K562 (cell line): ENCODE results near the gene NLRP12. TPM values are rescaled to one million over a fixed set of nuclear protein-coding genes. Genes with fewer than 3 reads are reported as not detected.
A peak's percentile ranks its signal among the peaks of the same experiment; 100 is the strongest.

ENCODE experiments used
- BHLHE40 ChIP-seq: IDR thresholded peaks from 2 replicates; pipeline ENCODE4 v1.6.1; 2011; ENCODE audit warnings: low read length, improper control_type of control experiment
- C11orf30 ChIP-seq: fragments of 450-650 bp; IDR thresholded peaks from 2 replicates; pipeline ENCODE4 v1.6.1; 2016; ENCODE audit warnings: low read depth, mild to moderate bottlenecking
- ETS2 ChIP-seq: IDR thresholded peaks from 2 replicates; pipeline ENCODE4 v1.6.1; 2016; ENCODE audit warnings: borderline replicate concordance, missing genetic modification characterization, mild to moderate bottlenecking, moderate library complexity, missing compliant biosample characterization; ENCODE audit not compliant: poor library complexity, severe bottlenecking
- NFIX ChIP-seq: fragments of 250-450 bp; sonication (Bioruptor Pico); IDR thresholded peaks from 2 replicates; pipeline ENCODE4 v1.4.0; 2020; ENCODE audit warnings: low read depth, mild to moderate bottlenecking, moderate library complexity
- PYGO2 ChIP-seq: fragments of 450-650 bp; IDR thresholded peaks from 2 replicates; pipeline ENCODE4 v1.6.1; 2016; ENCODE audit warnings: mild to moderate bottlenecking, missing genetic modification characterization, moderate library complexity, missing compliant biosample characterization
- RCOR1 ChIP-seq, 2 experiments: IDR thresholded peaks; 2 replicates each; pipeline ENCODE4 v1.6.1; 2012; ENCODE audit warnings: low read depth in 2 of 2, low read length in 2 of 2, borderline replicate concordance in 1 of 2, improper control_type of control experiment in 1 of 2
- SRSF3 ChIP-seq: fragments of 200-400 bp; formaldehyde crosslinking; IDR thresholded peaks from 2 replicates; pipeline ENCODE4 v1.6.1; 2016; ENCODE audit warnings: mild to moderate bottlenecking, low read length, moderate library complexity; ENCODE audit not compliant: insufficient read depth
- TCF7 ChIP-seq: sonication (generic); IDR thresholded peaks from 2 replicates; pipeline ENCODE4 v1.6.1; 2016; ENCODE audit warnings: antibody characterized with exemption, borderline replicate concordance
- ZC3H8 ChIP-seq: fragments of 450-650 bp; IDR thresholded peaks from 2 replicates; pipeline ENCODE4 v1.6.1; 2017
- ZNF121 ChIP-seq: sonication (generic); formaldehyde crosslinking; conservative IDR thresholded peaks from 2 replicates; pipeline ENCODE4 v1.8.0; 2022; ENCODE audit warnings: missing genetic modification reagents
- polyA plus RNA-seq, 8 experiments: library from polyadenylated mRNA; depleted of rRNA in 4 of 8; stranded (reverse) in 5 of 8; unstranded in 3 of 8; fragments of >200 nt; fragmentation: Nextera tagmentation in 2 of 8; fragmentation: Illumina TruSeq in 1 of 8; extraction: Ambion mirVana in 2 of 8; extraction: Trizol in 1 of 8; gene quantifications; 2 replicates each; pipeline versions ENCODE4 v1.2.1 to v1.2.3, GENCODE V29; 2011 to 2014; ENCODE audit warnings: inconsistent platforms in 1 of 8, missing spikeins in 1 of 8
- total RNA-seq, 7 experiments: library from RNA; depleted of rRNA in 6 of 7; stranded (reverse); fragments of >200 nt in 6 of 7; fragmentation: Illumina TruSeq in 2 of 7; extraction: Trizol in 2 of 7; gene quantifications; 2 replicates each; pipeline versions ENCODE4 v1.2.1 to v1.2.3, GENCODE V29; 2011 to 2021; ENCODE audit warnings: low replicate concordance in 1 of 7
- TF ChIP-seq, protein P1 (sequence below): fragments of 250-450 bp; sonication (Bioruptor Pico); IDR thresholded peaks from 2 replicates; pipeline ENCODE4 v1.8.0; 2021; ENCODE audit warnings: mild to moderate bottlenecking, moderate library complexity

NLRP12 gene
- total and polyA plus RNA-seq, 9 of the 15 experiments (the other 6 are each of a cell fraction or from before 2014, with no cell fraction given): not detected

DNA sequence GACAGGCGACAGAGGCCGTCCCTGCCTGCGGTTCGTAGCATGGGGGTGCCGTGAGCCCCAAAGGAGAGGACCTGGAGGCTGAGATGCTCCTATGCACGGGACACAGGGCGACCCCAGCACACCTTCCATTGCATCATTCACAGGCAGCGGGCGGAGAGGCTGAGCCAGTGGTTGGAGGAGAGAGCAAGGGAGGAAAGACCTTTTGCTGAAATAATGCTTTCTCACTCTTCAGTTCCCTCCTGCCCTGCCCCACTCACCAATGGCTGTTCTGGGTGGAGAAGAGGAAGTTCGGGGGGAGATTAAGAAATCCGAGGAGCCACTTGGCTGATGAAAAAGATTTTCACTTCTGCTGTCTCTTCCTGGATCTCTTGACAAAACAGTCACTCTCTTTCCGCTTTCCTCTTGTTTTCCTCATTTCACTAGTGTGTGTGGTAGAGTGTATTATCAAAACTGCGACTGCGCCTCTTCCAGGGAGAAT, at the start of gene NLRP12 (continued):
- TF ChIP-seq PYGO2 (tag) (no peak), BHLHE40 (no peak), ZNF121 (CRISPR knock-in tag) (no peak), C11orf30 (0 out of 2 replicates have a peak, but pooled peaks have one; percentile 7), SRSF3 (no peak), RCOR1 (IDR thresholded peaks at IDR 0.05; ENCODE audit: borderline replicate concordance in 1 of 2, low read depth in 2 of 2, low read length in 2 of 2) (0 out of 4 replicates have a peak, but pooled peaks of 1 of the 2 experiments have one; percentile 35), ETS2 (tag) (no peak), TCF7 (no peak), ZC3H8 (no peak), NFIX (no peak)
- TF ChIP-seq, protein P1, sequence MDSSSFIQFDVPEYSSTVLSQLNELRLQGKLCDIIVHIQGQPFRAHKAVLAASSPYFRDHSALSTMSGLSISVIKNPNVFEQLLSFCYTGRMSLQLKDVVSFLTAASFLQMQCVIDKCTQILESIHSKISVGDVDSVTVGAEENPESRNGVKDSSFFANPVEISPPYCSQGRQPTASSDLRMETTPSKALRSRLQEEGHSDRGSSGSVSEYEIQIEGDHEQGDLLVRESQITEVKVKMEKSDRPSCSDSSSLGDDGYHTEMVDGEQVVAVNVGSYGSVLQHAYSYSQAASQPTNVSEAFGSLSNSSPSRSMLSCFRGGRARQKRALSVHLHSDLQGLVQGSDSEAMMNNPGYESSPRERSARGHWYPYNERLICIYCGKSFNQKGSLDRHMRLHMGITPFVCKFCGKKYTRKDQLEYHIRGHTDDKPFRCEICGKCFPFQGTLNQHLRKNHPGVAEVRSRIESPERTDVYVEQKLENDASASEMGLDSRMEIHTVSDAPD (CRISPR knock-in tag): no peak
